Sigmoid colon (tissue), 7 donors: Measurements from ENCODE around the gene PHF23. TPM values are rescaled to one million over a fixed set of nuclear protein-coding genes. Genes with fewer than 3 reads are reported as not detected.
"Not testable (repeated sequence)": the region's sequence is repeated elsewhere in the genome, so short reads cannot be mapped to it uniquely, and the experiment has no call there.

Experiments used
- DNase-seq: peaks from one replicate; pipeline ENCODE4 v3.0.0-alpha.2; 2019
- H3K27ac ChIP-seq, 4 donors: fragments of 200-600 bp; sonication (generic); one replicate each; pipeline ENCODE4 v1.5.1; 2016 to 2019; ENCODE audit warnings: mild to moderate bottlenecking in 1 of 4
- H3K27me3 ChIP-seq, 3 donors: fragments of 200-600 bp; sonication (generic); one replicate each; pipeline ENCODE4 v1.5.1; 2019; ENCODE audit warnings: mild to moderate bottlenecking in 1 of 3
- H3K36me3 ChIP-seq, 4 donors: fragments of 200-600 bp; sonication (generic); one replicate each; pipeline ENCODE4 v1.5.1; 2016 to 2019
- H3K4me1 ChIP-seq, 4 donors: fragments of 200-600 bp; sonication (generic); one replicate each; pipeline ENCODE4 v1.5.1; 2017 to 2019
- H3K4me3 ChIP-seq, 4 donors: fragments of 200-600 bp; sonication (generic); one replicate each; pipeline ENCODE4 v1.5.1; 2017 to 2019; ENCODE audit warnings: mild to moderate bottlenecking in 2 of 4, moderate library complexity in 1 of 4
- H3K9me3 ChIP-seq, 4 donors: fragments of 200-600 bp in 3 of 4; sonication (generic) in 3 of 4; one replicate each; pipeline versions ENCODE4 v1.5.1 to v1.6.1; 2013 to 2019
- EP300 ChIP-seq, 4 donors: sonication (generic); formaldehyde crosslinking; IDR thresholded peaks; one replicate each; pipeline ENCODE4 v1.6.1; 2017; ENCODE audit warnings: antibody characterized with exemption in 4 of 4
- POLR2A ChIP-seq, 2 donors: fragments of 450-650 bp; IDR thresholded peaks; one replicate each; pipeline ENCODE4 v1.6.1; 2016; ENCODE audit warnings: antibody characterized with exemption in 2 of 2, mild to moderate bottlenecking in 2 of 2, moderate library complexity in 2 of 2
- POLR2AphosphoS5 ChIP-seq, 4 donors: sonication (generic); formaldehyde crosslinking; IDR thresholded peaks; one replicate each; pipeline ENCODE4 v1.6.1; 2017; ENCODE audit warnings: antibody characterized with exemption in 4 of 4
- WGBS, 2 donors: extraction: QIAGEN DNeasy Blood & Tissue Kit; methylation state at CpG; one replicate each; pipeline ENCODE4 v1.1.7; 2013; 5-methylcytosine and 5-hydroxymethylcytosine counted together
- intact Hi-C: fragments of 100-400 bp; cut with DNase I; formaldehyde crosslinking; loops from one replicate; pipeline ENCODE4 v1.15.1; 2023
- polyA plus RNA-seq, 3 donors: library from polyadenylated mRNA; stranded (reverse); fragments of 200-250 nt; gene quantifications; one replicate each; pipeline ENCODE4 v1.2.3, GENCODE V29; 2013
- total RNA-seq, 4 donors: library from RNA; depleted of rRNA; stranded (reverse); fragments of >200 nt; gene quantifications; one replicate each; pipeline ENCODE4 v1.1.0, GENCODE V29; 2016
- TF ChIP-seq, protein P1 (sequence below), 4 experiments: fragments of 450-650 bp in 3 of 4; fragments of 200-600 bp in 1 of 4; IDR thresholded peaks; one replicate each; pipeline ENCODE4 v1.5.1; 2016 to 2019; ENCODE audit warnings: antibody characterized with exemption in 4 of 4, mild to moderate bottlenecking in 3 of 4, moderate library complexity in 2 of 4
- donor health status: healthy with polysubstance abuse.
- donor health status: Bipolar disorder and iron deficiency.
- donor health status: healthy.

PHF23 gene
- total and polyA plus RNA-seq, 7 donors: 23.1 to 45.6 (median 44.9) TPM

DNA sequence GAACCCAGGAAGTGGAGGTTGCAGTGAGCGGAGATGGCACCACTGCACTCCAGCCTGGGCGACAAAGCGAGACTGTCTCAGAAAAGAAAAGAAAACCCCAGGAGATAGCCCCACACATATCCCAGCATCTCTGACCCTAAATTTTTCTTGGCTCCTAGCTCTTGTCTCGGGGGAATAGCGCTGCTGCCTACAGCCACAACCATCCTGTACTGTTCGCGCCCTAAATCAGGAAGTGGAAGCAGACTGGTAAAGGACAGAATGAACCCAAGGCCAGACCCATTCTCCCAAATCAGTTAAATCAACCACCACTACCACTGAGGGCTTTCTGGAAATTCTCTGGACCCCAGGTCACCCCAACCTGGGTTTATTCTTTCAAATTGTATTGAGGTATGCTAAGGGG lies 10.6 kb upstream of the PHF23 start:
- no peaks in the 10 kb centered on the region for H3K27me3 ChIP-seq
- intact Hi-C loops: loop anchor here (2.0 to 10.0 kb wide), 2 partner anchors 47 to 315 kb away; partner anchors contain the start of gene SENP3
- no peak for DNase-seq
- TF ChIP-seq POLR2AphosphoS5 (IDR thresholded peaks at IDR 0.05) (no peak), POLR2A (IDR thresholded peaks at IDR 0.05) (no peak), EP300 (IDR thresholded peaks at IDR 0.05) (no peak)
- TF ChIP-seq, protein P1, sequence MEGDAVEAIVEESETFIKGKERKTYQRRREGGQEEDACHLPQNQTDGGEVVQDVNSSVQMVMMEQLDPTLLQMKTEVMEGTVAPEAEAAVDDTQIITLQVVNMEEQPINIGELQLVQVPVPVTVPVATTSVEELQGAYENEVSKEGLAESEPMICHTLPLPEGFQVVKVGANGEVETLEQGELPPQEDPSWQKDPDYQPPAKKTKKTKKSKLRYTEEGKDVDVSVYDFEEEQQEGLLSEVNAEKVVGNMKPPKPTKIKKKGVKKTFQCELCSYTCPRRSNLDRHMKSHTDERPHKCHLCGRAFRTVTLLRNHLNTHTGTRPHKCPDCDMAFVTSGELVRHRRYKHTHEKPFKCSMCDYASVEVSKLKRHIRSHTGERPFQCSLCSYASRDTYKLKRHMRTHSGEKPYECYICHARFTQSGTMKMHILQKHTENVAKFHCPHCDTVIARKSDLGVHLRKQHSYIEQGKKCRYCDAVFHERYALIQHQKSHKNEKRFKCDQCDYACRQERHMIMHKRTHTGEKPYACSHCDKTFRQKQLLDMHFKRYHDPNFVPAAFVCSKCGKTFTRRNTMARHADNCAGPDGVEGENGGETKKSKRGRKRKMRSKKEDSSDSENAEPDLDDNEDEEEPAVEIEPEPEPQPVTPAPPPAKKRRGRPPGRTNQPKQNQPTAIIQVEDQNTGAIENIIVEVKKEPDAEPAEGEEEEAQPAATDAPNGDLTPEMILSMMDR (IDR thresholded peaks at IDR 0.05): no peak
- H3K9me3 ChIP-seq: no peaks in the 10 kb centered on the region
- H3K27ac ChIP-seq: peak overlapping the region in 3 of 4 donors; percentile 97 to 99 (median 98)
- WGBS, 2 donors: 75 to 80% methylated on average over 7 of the region's 7 CpGs
- peak overlapping the region; percentile 79 to 99 (median 88) for H3K4me3 ChIP-seq
- H3K4me1 ChIP-seq: peaks cover 0 to 43% (median 35%) of the 10 kb centered on the region in 4 donors
- H3K36me3 ChIP-seq: peaks cover 14 to 30% (median 23%) of the 10 kb centered on the region in 4 donors

DNA sequence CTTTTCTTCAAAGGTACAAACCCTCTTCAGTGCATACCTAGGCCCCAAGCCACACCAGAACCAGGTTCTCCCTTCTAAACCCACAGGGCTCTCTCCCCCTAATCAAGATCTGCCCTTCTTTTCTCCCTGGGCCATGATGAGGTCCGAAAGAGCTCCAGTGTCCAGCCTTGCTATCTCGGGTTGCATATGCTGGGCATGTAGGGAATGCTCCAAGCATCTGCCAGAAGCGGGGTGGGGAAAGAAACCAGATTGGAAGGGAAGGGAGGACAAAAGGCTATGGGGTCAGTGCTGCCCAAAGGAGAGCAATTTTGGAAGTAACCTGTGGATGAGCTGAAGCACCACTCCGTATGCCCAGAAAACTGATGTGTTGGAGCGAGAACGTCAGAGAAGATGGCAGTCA lies 10.0 kb upstream of the PHF23 start:
- H3K4me1 ChIP-seq: peaks cover 0 to 43% (median 35%) of the 10 kb centered on the region in 4 donors
- WGBS, 2 donors: 90% methylated on average over 6 of the region's 6 CpGs
- no peak overlapping the region for H3K27ac ChIP-seq
- H3K9me3 ChIP-seq: no peaks in the 10 kb centered on the region
- peaks cover 15 to 30% (median 21%) of the 10 kb centered on the region in 4 donors for H3K36me3 ChIP-seq
- TF ChIP-seq, protein P1 (IDR thresholded peaks at IDR 0.05): no peak
- TF ChIP-seq POLR2A (IDR thresholded peaks at IDR 0.05) (no peak), EP300 (IDR thresholded peaks at IDR 0.05) (no peak), POLR2AphosphoS5 (IDR thresholded peaks at IDR 0.05) (no peak)
- H3K4me3 ChIP-seq: no peak overlapping the region
- intact Hi-C loops: no loop called here
- no peak for DNase-seq
- no peaks in the 10 kb centered on the region for H3K27me3 ChIP-seq

DNA sequence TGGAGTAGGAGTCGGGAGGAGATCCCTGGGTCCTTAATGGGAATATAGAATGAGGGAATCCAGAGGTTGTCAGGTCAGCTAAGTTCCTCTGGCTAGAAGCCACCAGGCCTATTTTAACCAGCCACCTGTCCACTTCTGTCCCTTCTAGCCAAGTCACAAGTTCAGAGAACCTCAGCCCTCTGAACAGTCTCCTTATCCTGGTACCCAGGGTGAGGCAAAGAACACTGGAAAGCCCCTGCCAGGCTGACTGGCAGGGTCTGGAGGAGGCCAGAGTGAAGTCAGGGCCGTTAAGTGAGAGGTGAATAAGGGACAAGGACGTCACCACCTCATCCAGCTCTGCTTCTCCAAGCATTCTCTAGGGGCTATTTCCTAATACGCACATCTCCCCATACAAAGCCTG lies 9.5 kb upstream of the PHF23 start:
- Histone ChIP-seq H3K4me1 (peaks cover 0 to 43% (median 38%) of the 10 kb centered on the region in 4 donors), H3K36me3 (peaks cover 15 to 32% (median 25%) of the 10 kb centered on the region in 4 donors), H3K4me3 (no peak overlapping the region), H3K9me3 (no peaks in the 10 kb centered on the region), H3K27ac (no peak overlapping the region), H3K27me3 (no peaks in the 10 kb centered on the region)
- TF ChIP-seq, protein P1 (IDR thresholded peaks at IDR 0.05): no peak
- no peak for TF ChIP-seq POLR2A (IDR thresholded peaks at IDR 0.05)
- TF ChIP-seq EP300 (IDR thresholded peaks at IDR 0.05): no peak
- WGBS, 2 donors: 69 to 80% methylated on average over 4 of the region's 4 CpGs
- no peak for DNase-seq
- intact Hi-C loops: no loop called here

DNA sequence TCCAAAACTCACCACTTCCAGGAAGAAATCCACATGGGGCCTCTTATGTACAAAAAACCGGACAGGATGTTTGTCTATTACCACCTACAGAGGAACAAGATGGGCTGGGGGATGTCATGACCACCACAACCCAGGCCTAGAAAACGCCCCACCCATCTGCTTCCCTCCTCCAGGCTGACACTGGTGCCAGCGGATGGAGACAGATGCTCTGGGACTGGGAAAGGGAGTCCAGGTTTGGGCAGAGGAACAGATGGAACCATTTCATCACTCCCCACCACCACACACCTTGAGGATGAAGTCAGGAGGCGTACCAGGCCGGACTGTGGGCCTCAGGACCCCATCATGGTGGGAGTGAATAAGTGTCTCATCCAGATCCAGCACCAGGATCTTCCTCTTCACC lies 7.5 kb upstream of the PHF23 start:
- Histone ChIP-seq H3K9me3 (no peaks in the 10 kb centered on the region), H3K27ac (no peak overlapping the region), H3K27me3 (no peaks in the 10 kb centered on the region), H3K36me3 (peaks cover 15 to 35% (median 25%) of the 10 kb centered on the region in 4 donors), H3K4me1 (peaks cover 0 to 39% (median 36%) of the 10 kb centered on the region in 4 donors), H3K4me3 (no peak overlapping the region)
- no peak for DNase-seq
- no peak for TF ChIP-seq POLR2AphosphoS5 (IDR thresholded peaks at IDR 0.05)
- 91 to 94% methylated on average over 5 of the region's 5 CpGs for WGBS, 2 donors
- intact Hi-C loops: no loop called here

DNA sequence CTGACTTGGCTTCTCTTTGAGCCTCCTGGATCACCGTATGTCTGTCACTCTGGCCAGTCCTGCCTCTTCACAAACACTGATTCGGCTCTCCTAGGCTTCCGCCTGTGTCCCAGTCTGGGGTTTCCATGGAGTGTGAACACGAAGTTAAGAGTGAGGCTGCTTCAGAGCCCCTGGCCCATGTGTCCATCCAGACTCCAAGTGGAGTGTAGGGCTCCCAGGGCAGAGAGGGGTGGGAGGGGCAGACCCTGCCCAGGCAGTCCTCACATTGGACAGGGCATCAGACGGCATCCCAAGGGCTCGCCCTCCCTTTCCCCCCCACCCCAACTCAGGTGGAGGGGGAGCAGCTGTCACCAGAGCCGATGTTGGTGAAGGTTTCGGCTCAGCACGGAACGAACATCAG lies 4.6 kb upstream of the PHF23 start:
- peak; percentile 61 for DNase-seq
- not testable (repeated sequence) for H3K4me3 ChIP-seq, H3K27me3 ChIP-seq, H3K9me3 ChIP-seq
- 76 to 87% methylated on average over 10 of the region's 10 CpGs for WGBS, 2 donors
- peaks cover 20 to 49% (median 31%) of the 10 kb centered on the region in 4 donors for H3K36me3 ChIP-seq
- H3K27ac ChIP-seq: peak overlapping the region; percentile 96 to 99 (median 98)
- H3K4me1 ChIP-seq: peaks cover 0 to 34% (median 34%) of the 10 kb centered on the region in 4 donors
- intact Hi-C loops: loop anchor here (5.0 kb wide), 3 partner anchors 63 to 598 kb away; partner anchors contain the start of genes EIF5A and TMEM256

DNA sequence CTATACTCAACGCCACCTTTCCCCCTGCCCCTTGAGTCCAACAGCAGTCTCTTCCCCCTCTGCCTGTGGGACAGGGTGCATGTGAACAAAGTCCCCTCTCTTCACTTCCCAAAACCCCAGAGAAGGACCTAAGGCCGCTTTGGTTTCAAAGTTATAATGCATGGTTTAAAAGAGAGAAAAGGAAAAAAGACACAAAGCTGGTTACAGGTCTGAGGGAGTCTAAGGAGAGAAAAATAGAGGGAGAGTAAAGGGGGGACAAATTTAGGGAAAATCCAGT lies 4.1 kb upstream of the PHF23 start:
- Histone ChIP-seq H3K4me3 (peak overlapping the region; percentile 74 to 100 (median 94)), H3K9me3 (no peaks in the 10 kb centered on the region), H3K36me3 (peaks cover 20 to 49% (median 31%) of the 10 kb centered on the region in 4 donors), H3K4me1 (peaks cover 0 to 31% (median 29%) of the 10 kb centered on the region in 4 donors), H3K27me3 (no peaks in the 10 kb centered on the region), H3K27ac (peak overlapping the region; percentile 96 to 99 (median 98))
- TF ChIP-seq POLR2A (IDR thresholded peaks at IDR 0.05) (no peak), POLR2AphosphoS5 (IDR thresholded peaks at IDR 0.05) (no peak), EP300 (IDR thresholded peaks at IDR 0.05) (no peak)
- TF ChIP-seq, protein P1 (IDR thresholded peaks at IDR 0.05): no peak
- no peak for DNase-seq
- 23 to 54% methylated on average over 2 of the region's 2 CpGs for WGBS, 2 donors
- intact Hi-C loops: loop anchor here (5.0 kb wide), 3 partner anchors 64 to 599 kb away; partner anchors contain the start of genes EIF5A and TMEM256
